Measurements from ENCODE around the gene SSBP3. TPM values are rescaled to one million over a fixed set of nuclear protein-coding genes. Genes with fewer than 3 reads are reported as not detected.

SSBP3 gene
- total RNA-seq, 2 experiments from 2014 or later: 55.0 to 58.3 TPM

- DNase-seq: no peak
- CTCF ChIA-PET: interaction anchor here (0.6 kb wide), 1 partner anchor 184 kb away, joined by 6 read pairs; no protein-coding TSS in a partner anchor
- intact Hi-C loops (cut with micrococcal nuclease): no loop called here
- Mint-ChIP-seq H3K27ac (no peak overlapping the region), H3K4me1 (ENCODE audit: low read depth) (no peaks in the 10 kb centered on the region), H3K27me3 (ENCODE audit: low read depth) (no peaks in the 10 kb centered on the region), H3K9me3 (no peaks in the 10 kb centered on the region), H3K36me3 (ENCODE audit: low read depth) (peaks cover 2% of the 10 kb centered on the region), H3K4me3 (no peak overlapping the region)
Measured at GRCh38 chr1:54256522-54257345, 149.5 kb downstream of the SSBP3 start.

GRCh38 chr1:54255026-54255702, 151.0 kb downstream of the SSBP3 start:
- Mint-ChIP-seq H3K4me3 (no peak overlapping the region), H3K9me3 (no peaks in the 10 kb centered on the region), H3K4me1 (ENCODE audit: low read depth) (no peaks in the 10 kb centered on the region), H3K27ac (no peak overlapping the region), H3K27me3 (ENCODE audit: low read depth) (no peaks in the 10 kb centered on the region), H3K36me3 (ENCODE audit: low read depth) (peaks cover 2% of the 10 kb centered on the region)
- DNase-seq: no peak
- intact Hi-C loops (cut with micrococcal nuclease): no loop called here
- CTCF ChIA-PET: no interaction called here

- intact Hi-C loops (cut with micrococcal nuclease): no loop called here
- H3K27ac Mint-ChIP-seq: no peak overlapping the region
Measured at GRCh38 chr1:54254055-54254454, 152.1 kb downstream of the SSBP3 start.

GRCh38 chr1:54253480-54253879, 152.7 kb downstream of the SSBP3 start:
- intact Hi-C loops (cut with micrococcal nuclease): no loop called here
- Mint-ChIP-seq H3K36me3 (ENCODE audit: low read depth) (peaks cover 2% of the 10 kb centered on the region), H3K4me3 (no peak overlapping the region), H3K4me1 (ENCODE audit: low read depth) (no peaks in the 10 kb centered on the region), H3K27me3 (ENCODE audit: low read depth) (no peaks in the 10 kb centered on the region), H3K27ac (no peak overlapping the region), H3K9me3 (no peaks in the 10 kb centered on the region)
- CTCF ChIA-PET: no interaction called here
- no peak for DNase-seq

More at GRCh38 chr1:54254055-54254454, 152.1 kb downstream of the SSBP3 start:
- DNase-seq: no peak
- Mint-ChIP-seq H3K4me3 (no peak overlapping the region), H3K27me3 (ENCODE audit: low read depth) (no peaks in the 10 kb centered on the region), H3K9me3 (no peaks in the 10 kb centered on the region), H3K4me1 (ENCODE audit: low read depth) (no peaks in the 10 kb centered on the region), H3K36me3 (ENCODE audit: low read depth) (peaks cover 2% of the 10 kb centered on the region)
- CTCF ChIA-PET: no interaction called here

GRCh38 chr1:54252371-54252936, 153.7 kb downstream of the SSBP3 start:
- Mint-ChIP-seq H3K9me3 (no peaks in the 10 kb centered on the region), H3K4me1 (ENCODE audit: low read depth) (no peaks in the 10 kb centered on the region), H3K27me3 (ENCODE audit: low read depth) (no peaks in the 10 kb centered on the region), H3K4me3 (no peak overlapping the region), H3K36me3 (ENCODE audit: low read depth) (peaks cover 2% of the 10 kb centered on the region), H3K27ac (no peak overlapping the region)
- intact Hi-C loops (cut with micrococcal nuclease): no loop called here
- CTCF ChIA-PET: interaction anchor here (0.8 to 2.6 kb wide), 2 partner anchors 12 to 237 kb away, joined by 4 to 9 read pairs; no protein-coding TSS in a partner anchor
- no peak for DNase-seq

GRCh38 chr1:54250670-54251069, 155.5 kb downstream of the SSBP3 start:
- no peak for DNase-seq
- no peaks in the 10 kb centered on the region for H3K9me3 Mint-ChIP-seq
- no peaks in the 10 kb centered on the region for H3K36me3 Mint-ChIP-seq (ENCODE audit: low read depth)
- no peak overlapping the region for H3K27ac Mint-ChIP-seq
- no peaks in the 10 kb centered on the region for H3K27me3 Mint-ChIP-seq (ENCODE audit: low read depth)
- intact Hi-C loops (cut with micrococcal nuclease): no loop called here
- H3K4me1 Mint-ChIP-seq (ENCODE audit: low read depth): no peaks in the 10 kb centered on the region
- CTCF ChIA-PET: interaction anchor here (2.6 kb wide), 1 partner anchor 239 kb away, joined by 9 read pairs; no protein-coding TSS in a partner anchor
- H3K4me3 Mint-ChIP-seq: no peak overlapping the region

GRCh38 chr1:54249819-54250435, 156.3 kb downstream of the SSBP3 start:
- H3K9me3 Mint-ChIP-seq: no peaks in the 10 kb centered on the region
- H3K4me3 Mint-ChIP-seq: no peak overlapping the region
- no peak overlapping the region for H3K27ac Mint-ChIP-seq
- CTCF ChIA-PET: no interaction called here
- DNase-seq: no peak
- peaks cover under 1% of the 10 kb centered on the region for H3K36me3 Mint-ChIP-seq (ENCODE audit: low read depth)
- intact Hi-C loops (cut with micrococcal nuclease): no loop called here
- no peaks in the 10 kb centered on the region for H3K27me3 Mint-ChIP-seq (ENCODE audit: low read depth)
- H3K4me1 Mint-ChIP-seq (ENCODE audit: low read depth): no peaks in the 10 kb centered on the region

GRCh38 chr1:54248966-54249365, 157.2 kb downstream of the SSBP3 start:
- DNase-seq: no peak
- H3K36me3 Mint-ChIP-seq (ENCODE audit: low read depth): peaks cover 2% of the 10 kb centered on the region
- no peak overlapping the region for H3K27ac Mint-ChIP-seq
- intact Hi-C loops (cut with micrococcal nuclease): no loop called here
- CTCF ChIA-PET: no interaction called here
- H3K4me1 Mint-ChIP-seq (ENCODE audit: low read depth): no peaks in the 10 kb centered on the region
- no peaks in the 10 kb centered on the region for H3K9me3 Mint-ChIP-seq
- H3K27me3 Mint-ChIP-seq (ENCODE audit: low read depth): no peaks in the 10 kb centered on the region
- H3K4me3 Mint-ChIP-seq: no peak overlapping the region

GRCh38 chr1:54247863-54248515, 158.2 kb downstream of the SSBP3 start:
- Mint-ChIP-seq H3K27me3 (ENCODE audit: low read depth) (no peaks in the 10 kb centered on the region), H3K27ac (no peak overlapping the region), H3K4me3 (no peak overlapping the region), H3K4me1 (ENCODE audit: low read depth) (no peaks in the 10 kb centered on the region), H3K9me3 (no peaks in the 10 kb centered on the region), H3K36me3 (ENCODE audit: low read depth) (peaks cover 3% of the 10 kb centered on the region)
- DNase-seq: no peak
- intact Hi-C loops (cut with micrococcal nuclease): no loop called here
- CTCF ChIA-PET: no interaction called here

GRCh38 chr1:54246116-54246721, 160.0 kb downstream of the SSBP3 start:
- no peaks in the 10 kb centered on the region for H3K4me1 Mint-ChIP-seq (ENCODE audit: low read depth)
- H3K4me3 Mint-ChIP-seq: no peak overlapping the region
- intact Hi-C loops (cut with micrococcal nuclease): no loop called here
- no peak for DNase-seq
- no peak overlapping the region for H3K27ac Mint-ChIP-seq
- H3K27me3 Mint-ChIP-seq (ENCODE audit: low read depth): no peaks in the 10 kb centered on the region
- no peaks in the 10 kb centered on the region for H3K9me3 Mint-ChIP-seq
- peaks cover 4% of the 10 kb centered on the region for H3K36me3 Mint-ChIP-seq (ENCODE audit: low read depth)
- CTCF ChIA-PET: no interaction called here

- CTCF ChIA-PET: no interaction called here
- H3K4me1 Mint-ChIP-seq (ENCODE audit: low read depth): no peaks in the 10 kb centered on the region
- no peak overlapping the region for H3K27ac Mint-ChIP-seq
- H3K9me3 Mint-ChIP-seq: no peaks in the 10 kb centered on the region
- no peak for DNase-seq
- intact Hi-C loops (cut with micrococcal nuclease): no loop called here
- H3K27me3 Mint-ChIP-seq (ENCODE audit: low read depth): no peaks in the 10 kb centered on the region
- peaks cover 4% of the 10 kb centered on the region for H3K36me3 Mint-ChIP-seq (ENCODE audit: low read depth)
- H3K4me3 Mint-ChIP-seq: no peak overlapping the region
Measured at GRCh38 chr1:54245501-54245900, 160.7 kb downstream of the SSBP3 start.

GRCh38 chr1:54244655-54245054, 161.5 kb downstream of the SSBP3 start:
- CTCF ChIA-PET: no interaction called here
- no peak for DNase-seq
- H3K4me3 Mint-ChIP-seq: no peak overlapping the region
- no peak overlapping the region for H3K27ac Mint-ChIP-seq
- H3K4me1 Mint-ChIP-seq (ENCODE audit: low read depth): no peaks in the 10 kb centered on the region
- H3K36me3 Mint-ChIP-seq (ENCODE audit: low read depth): peaks cover 4% of the 10 kb centered on the region
- no peaks in the 10 kb centered on the region for H3K9me3 Mint-ChIP-seq
- intact Hi-C loops (cut with micrococcal nuclease): no loop called here
- H3K27me3 Mint-ChIP-seq (ENCODE audit: low read depth): no peaks in the 10 kb centered on the region

Measured in activated naive CD4-positive, alpha-beta T cell treated with anti-CD3 and anti-CD28 coated beads for 36 hours (primary cell).